ENCODE data around the gene MINAR2. TPM values are rescaled to one million over a fixed set of nuclear protein-coding genes. Genes with fewer than 3 reads are reported as not detected.

MINAR2 gene
- total RNA-seq, 1 donor from 2014 or later = not detected

DNA sequence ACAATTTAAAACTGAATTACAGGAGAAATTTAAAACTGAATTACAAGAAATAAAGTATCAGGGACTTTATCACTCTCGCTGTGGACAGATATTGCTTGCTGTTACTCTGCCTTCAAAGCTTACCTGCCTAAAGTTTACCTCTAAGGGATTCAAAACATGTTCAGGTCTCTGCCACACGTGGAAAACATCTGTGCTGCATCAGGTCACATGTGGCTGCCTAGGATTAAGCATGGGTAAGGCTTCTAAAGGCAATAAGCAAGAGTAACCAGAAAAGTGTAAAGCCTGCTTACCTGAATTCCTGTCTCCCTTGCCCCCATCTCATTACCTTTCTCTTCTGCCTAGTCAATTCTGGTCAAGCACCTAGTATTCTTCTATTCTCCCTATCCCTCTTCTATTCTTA, 18.9 kb downstream of the MINAR2 start:
- Histone ChIP-seq H3K79me2 (ENCODE audit: low read depth) (no peaks in the 10 kb centered on the region), H3K9ac (no peak overlapping the region), H2AFZ (replicated peaks) (no peak overlapping the region), H3K27ac (no peak overlapping the region), H3K36me3 (no peaks in the 10 kb centered on the region), H3K27me3 (no peaks in the 10 kb centered on the region), H3K4me2 (no peak overlapping the region), H3K4me1 (no peaks in the 10 kb centered on the region), H3F3A (ENCODE audit: low read depth) (peaks cover 3% of the 10 kb centered on the region), H3K4me3 (no peak overlapping the region), H4K20me1 (ENCODE audit: low read depth) (no peaks in the 10 kb centered on the region), H3K9me3 (ENCODE audit: low read depth) (no peaks in the 10 kb centered on the region)
- Mint-ChIP-seq H3K27me3 (ENCODE audit: insufficient read depth, low read depth) (no peaks in the 10 kb centered on the region), H3K36me3 (no peaks in the 10 kb centered on the region), H3K9me3 (no peaks in the 10 kb centered on the region), H3K4me3 (no peak overlapping the region), H3K4me1 (peaks cover 31% of the 10 kb centered on the region), H3K27ac (no peak overlapping the region)
- no peak for DNase-seq (ENCODE audit: low spot score)
- no peak for TF ChIP-seq EZH2 (IDR thresholded peaks at IDR 0.05)
- TF ChIP-seq, protein P1, sequence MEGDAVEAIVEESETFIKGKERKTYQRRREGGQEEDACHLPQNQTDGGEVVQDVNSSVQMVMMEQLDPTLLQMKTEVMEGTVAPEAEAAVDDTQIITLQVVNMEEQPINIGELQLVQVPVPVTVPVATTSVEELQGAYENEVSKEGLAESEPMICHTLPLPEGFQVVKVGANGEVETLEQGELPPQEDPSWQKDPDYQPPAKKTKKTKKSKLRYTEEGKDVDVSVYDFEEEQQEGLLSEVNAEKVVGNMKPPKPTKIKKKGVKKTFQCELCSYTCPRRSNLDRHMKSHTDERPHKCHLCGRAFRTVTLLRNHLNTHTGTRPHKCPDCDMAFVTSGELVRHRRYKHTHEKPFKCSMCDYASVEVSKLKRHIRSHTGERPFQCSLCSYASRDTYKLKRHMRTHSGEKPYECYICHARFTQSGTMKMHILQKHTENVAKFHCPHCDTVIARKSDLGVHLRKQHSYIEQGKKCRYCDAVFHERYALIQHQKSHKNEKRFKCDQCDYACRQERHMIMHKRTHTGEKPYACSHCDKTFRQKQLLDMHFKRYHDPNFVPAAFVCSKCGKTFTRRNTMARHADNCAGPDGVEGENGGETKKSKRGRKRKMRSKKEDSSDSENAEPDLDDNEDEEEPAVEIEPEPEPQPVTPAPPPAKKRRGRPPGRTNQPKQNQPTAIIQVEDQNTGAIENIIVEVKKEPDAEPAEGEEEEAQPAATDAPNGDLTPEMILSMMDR (IDR thresholded peaks at IDR 0.05) = no peak
- no peak for TF ChIP-seq EZH2phosphoT487 (IDR thresholded peaks at IDR 0.05)

DNA sequence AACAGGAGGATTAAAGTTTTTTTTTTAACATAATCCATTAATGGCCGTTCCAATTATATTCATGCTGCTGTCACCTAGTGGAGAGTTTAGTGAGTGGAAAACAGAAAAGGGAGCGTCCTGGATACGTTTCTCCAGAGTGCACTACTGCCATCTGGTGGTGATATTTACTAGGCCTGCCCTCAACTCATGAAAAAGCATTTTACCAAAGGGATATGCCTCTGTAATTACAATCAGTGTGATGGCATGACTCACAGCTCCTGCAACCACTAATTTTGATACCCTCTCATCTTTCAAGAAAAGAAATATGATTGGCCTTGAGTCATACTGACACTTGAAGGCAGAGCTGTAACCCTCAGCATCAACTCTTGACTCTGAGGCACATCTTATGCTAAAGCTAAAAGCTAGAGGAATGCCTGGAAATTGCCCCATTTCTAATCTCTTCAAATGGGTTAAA, 20.1 kb downstream of the MINAR2 start:
- H3K4me3 Mint-ChIP-seq = no peak overlapping the region
- H3K27me3 Mint-ChIP-seq (ENCODE audit: insufficient read depth, low read depth) = no peaks in the 10 kb centered on the region
- H3K36me3 ChIP-seq = no peaks in the 10 kb centered on the region

GRCh38 chr5:129768735-129769134, 20.8 kb downstream of the MINAR2 start:
- Histone ChIP-seq H4K20me1 (ENCODE audit: low read depth) (no peaks in the 10 kb centered on the region), H3K27ac (no peak overlapping the region), H3K27me3 (no peaks in the 10 kb centered on the region), H3K4me1 (no peaks in the 10 kb centered on the region), H3K4me2 (no peak overlapping the region), H2AFZ (replicated peaks) (no peak overlapping the region), H3K9ac (no peak overlapping the region), H3F3A (ENCODE audit: low read depth) (peaks cover 7% of the 10 kb centered on the region), H3K36me3 (no peaks in the 10 kb centered on the region), H3K9me3 (ENCODE audit: low read depth) (no peaks in the 10 kb centered on the region), H3K4me3 (no peak overlapping the region), H3K79me2 (ENCODE audit: low read depth) (no peaks in the 10 kb centered on the region)
- H3K9me3 Mint-ChIP-seq = no peaks in the 10 kb centered on the region
- peaks cover 32% of the 10 kb centered on the region for H3K4me1 Mint-ChIP-seq
- H3K36me3 Mint-ChIP-seq = no peaks in the 10 kb centered on the region
- H3K27ac Mint-ChIP-seq = no peak overlapping the region
- no peak for DNase-seq (ENCODE audit: low spot score)
- TF ChIP-seq EZH2 (IDR thresholded peaks at IDR 0.05) (no peak), EZH2phosphoT487 (IDR thresholded peaks at IDR 0.05) (no peak)
- TF ChIP-seq, protein P1 (IDR thresholded peaks at IDR 0.05) = no peak
- H3K4me3 Mint-ChIP-seq = no peak overlapping the region
- no peaks in the 10 kb centered on the region for H3K27me3 Mint-ChIP-seq (ENCODE audit: insufficient read depth, low read depth)

More for the DNA sequence above, 20.1 kb downstream of the MINAR2 start:
- H3K4me1 Mint-ChIP-seq = peaks cover 33% of the 10 kb centered on the region
- TF ChIP-seq, protein P1 (IDR thresholded peaks at IDR 0.05) = peak; percentile 100
- TF ChIP-seq EZH2phosphoT487 (IDR thresholded peaks at IDR 0.05) = no peak
- no peaks in the 10 kb centered on the region for H3K36me3 Mint-ChIP-seq
- H3K4me1 ChIP-seq = no peaks in the 10 kb centered on the region
- H3K9me3 Mint-ChIP-seq = no peaks in the 10 kb centered on the region
- no peaks in the 10 kb centered on the region for H4K20me1 ChIP-seq (ENCODE audit: low read depth)
- DNase-seq (ENCODE audit: low spot score) = peak; percentile 91
- no peak overlapping the region for H2AFZ ChIP-seq (replicated peaks)
- H3K27me3 ChIP-seq = no peaks in the 10 kb centered on the region
- H3K27ac ChIP-seq = no peak overlapping the region
- peaks cover 7% of the 10 kb centered on the region for H3F3A ChIP-seq (ENCODE audit: low read depth)
- no peak overlapping the region for H3K9ac ChIP-seq
- H3K9me3 ChIP-seq (ENCODE audit: low read depth) = no peaks in the 10 kb centered on the region
- no peak overlapping the region for H3K4me3 ChIP-seq
- no peaks in the 10 kb centered on the region for H3K79me2 ChIP-seq (ENCODE audit: low read depth)
- H3K4me2 ChIP-seq = no peak overlapping the region
- no peak overlapping the region for H3K27ac Mint-ChIP-seq
